Forelimb muscle (tissue), 1 donor: ENCODE data around the gene WNT11. TPM values are rescaled to one million over a fixed set of nuclear protein-coding genes. Genes with fewer than 3 reads are reported as not detected.
A peak's percentile ranks its signal among the peaks of the same experiment; 100 is the strongest.

Experiments used
- DNase-seq: peaks from one replicate; pipeline ENCODE4 v3.0.0-alpha.2; 2013; ENCODE audit warnings: low read depth
- polyA plus RNA-seq: library from polyadenylated mRNA; unstranded; fragments of 120-200 nt; gene quantifications from one replicate; pipeline ENCODE4 v1.2.1, GENCODE V29; 2013; ENCODE audit not compliant: insufficient read length

WNT11 gene
- polyA plus RNA-seq, 1 donor, result 16.6 TPM

- DNase-seq, result no peak
Measured at GRCh38 chr11:76238551-76238950, 32.2 kb upstream of the WNT11 start.

DNA sequence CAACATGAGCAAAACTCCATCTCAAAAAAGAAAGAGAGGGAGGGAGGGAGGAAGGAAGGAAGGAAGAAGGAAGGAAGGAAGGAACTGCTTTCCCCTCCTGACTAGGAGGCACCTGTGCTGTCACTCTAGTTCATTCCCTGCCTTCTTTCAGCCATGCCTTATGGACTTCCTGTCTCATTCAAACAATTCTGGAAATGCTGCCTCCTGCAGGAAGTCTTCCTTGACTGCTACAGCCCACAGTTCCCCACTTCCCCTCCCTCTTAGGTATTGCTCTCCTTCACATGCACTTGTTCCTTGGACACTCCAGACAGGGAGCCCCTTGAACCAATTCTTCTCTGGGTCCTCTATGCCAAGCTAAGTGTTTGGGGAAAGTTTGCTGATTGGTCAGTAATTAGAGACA, 31.6 kb upstream of the WNT11 start:
- DNase-seq, result no peak

- no peak for DNase-seq
Measured at GRCh38 chr11:76237000-76237649, 30.8 kb upstream of the WNT11 start.

- DNase-seq, result no peak
Measured at GRCh38 chr11:76236092-76236999, 30.0 kb upstream of the WNT11 start.

DNA sequence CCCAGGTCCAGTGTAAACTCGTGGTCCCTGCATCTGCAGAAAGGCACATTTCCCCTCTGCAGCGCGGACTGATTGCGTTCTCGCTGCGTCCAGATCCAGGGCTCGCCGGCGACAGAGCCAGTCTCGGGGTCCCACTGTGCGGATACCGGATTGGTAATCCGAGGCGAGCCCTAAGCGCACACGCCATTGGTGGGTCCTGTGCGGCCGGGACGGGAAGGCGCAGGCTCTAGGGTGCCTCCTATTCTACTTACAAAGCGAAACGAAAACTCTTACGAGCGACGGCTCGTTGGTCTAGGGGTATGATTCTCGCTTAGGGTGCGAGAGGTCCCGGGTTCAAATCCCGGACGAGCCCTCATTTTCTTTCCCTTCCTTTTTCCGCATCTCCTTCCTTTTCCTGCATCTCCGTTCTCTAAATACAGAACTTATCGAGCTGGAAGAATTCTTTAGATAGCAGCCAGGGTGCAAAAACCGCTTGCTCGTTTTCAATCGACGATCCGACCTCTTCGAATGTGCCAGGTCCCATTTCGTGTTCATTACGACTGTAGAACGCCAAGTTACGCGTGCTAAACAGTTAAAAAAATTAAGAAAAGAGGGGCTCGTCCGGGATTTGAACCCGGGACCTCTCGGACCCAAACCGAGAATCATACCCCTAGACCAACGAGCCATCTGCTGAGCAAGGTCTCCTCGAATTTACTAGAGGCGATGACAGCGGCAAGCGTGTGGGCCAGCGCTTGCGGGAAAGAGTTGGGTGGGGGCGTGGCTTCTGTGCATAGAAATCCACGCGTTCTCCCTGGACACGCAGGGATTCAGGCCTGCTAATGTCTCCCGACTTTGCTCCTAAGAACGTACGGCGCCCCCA, 29.2 kb upstream of the WNT11 start:
- peak; percentile 90 for DNase-seq

DNA sequence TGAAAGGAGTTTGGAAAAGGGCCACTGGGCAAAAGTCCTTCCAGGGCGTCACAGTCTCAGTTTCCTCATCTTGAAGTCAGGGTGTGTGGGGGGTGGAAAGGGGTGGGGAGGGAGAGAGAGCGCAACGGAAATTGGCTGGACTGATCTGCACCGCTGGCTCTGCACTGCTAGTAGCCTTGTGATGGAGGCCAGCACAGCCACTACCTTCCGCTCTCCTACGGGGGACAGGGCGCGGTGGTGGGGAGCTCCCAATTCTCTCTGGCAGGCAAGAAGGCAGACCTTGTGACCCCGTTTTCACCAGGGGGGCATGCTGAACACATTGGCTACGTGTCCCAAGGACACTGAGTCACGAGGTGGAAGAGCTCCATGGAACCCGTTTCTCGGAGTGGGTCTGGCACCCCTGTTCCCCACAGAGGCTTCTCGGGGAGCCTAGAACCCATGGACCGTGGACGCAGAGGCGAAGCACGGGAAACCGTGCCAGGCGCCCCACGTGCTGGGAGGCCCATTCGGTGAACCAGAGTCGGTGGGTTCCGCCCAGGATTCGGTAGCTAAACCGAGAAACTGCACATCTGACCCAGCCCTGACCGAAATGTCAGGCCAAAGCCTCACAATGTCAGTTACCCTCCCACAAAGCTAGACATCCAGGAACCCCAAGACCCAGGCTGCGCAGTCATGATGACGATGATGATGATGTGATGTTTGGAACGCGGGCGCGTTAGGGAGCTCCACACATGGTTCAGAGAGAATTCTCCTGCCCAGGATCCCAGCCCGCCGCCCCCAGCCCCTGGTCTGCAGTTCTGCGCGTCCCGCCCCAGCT, 28.3 kb upstream of the WNT11 start:
- no peak for DNase-seq

- DNase-seq, result no peak
Measured at GRCh38 chr11:76234021-76234415, 27.7 kb upstream of the WNT11 start.

- DNase-seq, result no peak
Measured at GRCh38 chr11:76233196-76233921, 27.1 kb upstream of the WNT11 start.

- DNase-seq, result no peak
Measured at GRCh38 chr11:76232026-76232665, 25.8 kb upstream of the WNT11 start.

- DNase-seq, result no peak
Measured at GRCh38 chr11:76231121-76231738, 24.9 kb upstream of the WNT11 start.

- DNase-seq, result no peak
Measured at GRCh38 chr11:76230392-76230791, 24.1 kb upstream of the WNT11 start.

DNA sequence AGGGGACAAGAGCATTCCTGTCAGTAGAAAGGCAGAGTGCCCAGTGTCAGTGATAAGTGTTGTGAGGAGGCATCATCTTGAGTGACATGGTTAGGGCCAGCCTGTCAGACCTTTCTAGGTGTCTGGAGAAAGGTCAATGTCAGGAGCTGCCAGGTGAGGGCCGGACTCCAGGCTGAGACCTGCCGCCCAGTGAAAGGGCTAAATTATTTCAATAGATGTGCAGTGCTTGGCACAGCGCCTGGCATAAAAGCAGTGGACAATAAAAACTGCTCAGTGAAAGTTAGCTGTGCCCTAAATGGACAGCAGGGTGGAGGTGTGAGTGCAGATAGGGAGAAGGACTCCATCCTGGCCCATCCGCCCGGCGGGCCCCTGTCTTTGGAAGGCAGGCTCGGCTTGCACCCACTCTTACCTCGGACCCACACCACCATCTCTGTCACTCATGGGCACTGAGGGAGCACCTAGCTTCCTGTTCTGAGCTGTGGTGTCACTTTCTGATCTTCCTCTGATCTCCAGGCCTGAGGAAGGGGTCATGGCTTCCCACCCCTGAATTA, 23.5 kb upstream of the WNT11 start:
- no peak for DNase-seq

DNA sequence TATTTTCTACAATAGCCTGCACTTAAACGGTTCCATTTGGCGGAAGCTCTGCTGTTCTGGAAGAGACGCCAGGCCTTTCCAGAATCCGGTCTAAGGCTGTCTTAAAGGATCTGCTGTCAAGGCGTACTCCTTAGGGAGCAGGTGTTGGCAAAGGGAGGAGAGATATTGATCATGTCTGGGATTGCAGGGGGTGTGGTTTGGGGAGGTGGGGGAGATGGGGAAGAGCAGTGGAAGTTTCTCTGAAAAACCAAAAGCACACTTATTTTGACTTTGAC, 22.5 kb upstream of the WNT11 start:
- DNase-seq, result peak; percentile 77

- DNase-seq, result no peak
Measured at GRCh38 chr11:76228071-76228874, 22.0 kb upstream of the WNT11 start.

DNA sequence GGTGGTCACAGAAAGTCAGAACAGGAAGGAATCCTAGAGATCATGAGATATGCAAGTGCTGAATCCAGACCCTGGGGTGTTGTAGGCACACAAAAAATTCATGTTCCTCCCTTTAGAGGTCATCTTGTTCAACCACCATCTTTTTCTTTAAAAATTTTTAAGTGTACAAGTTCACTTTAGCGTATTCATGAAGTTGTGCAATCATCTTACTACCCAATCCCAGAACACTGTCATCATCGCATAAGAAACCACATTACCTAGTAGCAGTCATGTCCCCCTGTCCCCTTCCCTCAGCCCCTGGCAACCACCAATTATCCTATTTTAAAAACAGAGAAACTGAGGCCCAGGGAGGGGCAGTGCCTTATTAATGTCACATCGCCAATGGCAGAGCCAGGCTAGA, 20.3 kb upstream of the WNT11 start:
- no peak for DNase-seq

- DNase-seq, result no peak
Measured at GRCh38 chr11:76225122-76225611, 18.9 kb upstream of the WNT11 start.

DNA sequence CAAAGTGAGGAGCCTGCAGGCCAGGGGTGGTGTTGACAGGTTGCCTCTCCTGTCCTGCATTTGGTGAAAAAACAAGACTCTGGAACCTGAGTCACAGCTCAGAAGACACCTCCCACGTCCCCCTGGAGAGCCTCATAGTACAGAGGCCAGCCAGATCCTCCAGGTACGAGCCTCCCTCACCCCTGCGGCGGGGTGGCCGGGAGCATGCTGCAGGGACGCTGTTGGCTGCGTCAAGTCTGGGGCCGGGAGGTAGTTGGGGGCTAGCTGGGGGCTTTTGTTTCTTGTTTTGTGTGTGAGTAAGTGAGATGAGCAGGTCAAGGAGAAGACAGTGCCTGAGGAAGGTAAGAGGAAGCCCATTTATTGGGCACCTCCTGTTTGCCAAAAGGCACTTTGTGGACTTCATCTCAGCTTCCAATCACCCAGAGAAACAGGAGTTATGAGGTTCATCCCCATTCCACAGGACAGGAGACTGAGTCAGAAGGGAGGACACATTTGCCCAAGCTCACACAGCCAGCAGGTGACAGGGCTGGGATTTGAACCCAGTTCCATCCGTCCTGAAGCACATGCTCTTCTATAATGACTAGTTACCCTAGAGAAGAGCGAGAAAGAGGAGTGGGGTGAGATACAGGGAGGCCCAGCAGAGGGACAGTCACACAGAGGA, 18.3 kb upstream of the WNT11 start:
- no peak for DNase-seq

DNA sequence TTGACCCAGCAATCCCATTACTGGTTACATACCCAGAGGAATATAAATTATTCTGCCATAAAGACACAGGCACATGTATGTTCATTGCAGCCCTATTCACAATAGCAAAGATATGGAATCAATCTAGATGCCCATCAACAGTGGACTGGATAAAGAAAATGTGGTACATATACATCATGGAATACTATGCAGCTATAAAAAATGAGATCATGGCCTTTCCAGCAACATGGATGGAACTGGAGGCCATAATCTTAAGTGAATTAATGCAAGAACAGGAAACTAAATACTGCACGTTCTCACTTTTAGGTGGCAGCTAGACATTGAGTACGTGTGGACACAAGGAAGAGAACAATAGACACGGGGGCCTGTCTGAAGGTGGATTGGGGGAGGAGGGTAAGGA, 15.1 kb upstream of the WNT11 start:
- no peak for DNase-seq
